Large intestine (tissue), 12 donors: ENCODE data around the gene TSPAN10. TPM values are rescaled to one million over a fixed set of nuclear protein-coding genes. Genes with fewer than 3 reads are reported as not detected.

Source experiments
- DNase-seq, 2 donors: peaks; one replicate each; pipeline versions ENCODE4 v3.0.0 to v3.0.0-alpha.2; 2013
- H3K27ac ChIP-seq: one replicate; pipeline ENCODE4 v1.5.1; 2013; ENCODE audit warnings: low read length
- H3K27me3 ChIP-seq: 2 replicates; pipeline ENCODE4 v1.6.1; 2013; ENCODE audit warnings: low read length; ENCODE audit not compliant: control insufficient read depth, insufficient read depth
- H3K36me3 ChIP-seq: 2 replicates; pipeline ENCODE4 v1.6.1; 2013; ENCODE audit warnings: low read length; ENCODE audit not compliant: control insufficient read depth, insufficient read depth
- H3K4me1 ChIP-seq: one replicate; pipeline ENCODE4 v1.6.1; 2013; ENCODE audit warnings: low read length; ENCODE audit not compliant: control insufficient read depth, insufficient read depth
- H3K4me3 ChIP-seq: one replicate; pipeline ENCODE4 v1.5.1; 2013; ENCODE audit warnings: low read length
- H3K9me3 ChIP-seq: one replicate; pipeline ENCODE4 v1.6.1; 2013; ENCODE audit warnings: mild to moderate bottlenecking, low read depth, low read length, moderate library complexity; ENCODE audit not compliant: control insufficient read depth
- WGBS: methylation state at CpG from one replicate; pipeline ENCODE4 v1.1.5; 2013; ENCODE audit warnings: low lambda C conversion rate; ENCODE audit not compliant: insufficient coverage; 5-methylcytosine and 5-hydroxymethylcytosine counted together
- long read RNA-seq, 11 donors: transcript quantifications; one replicate each; lab custom pipeline, GENCODE V29; 2026
- polyA plus RNA-seq: library from polyadenylated mRNA; unstranded; fragments of 120-200 nt; gene quantifications from one replicate; pipeline ENCODE4 v1.2.1, GENCODE V29; 2013

TSPAN10 gene
- polyA plus RNA-seq: 1.2 TPM
- long read RNA-seq, donor 1: 0 reads
- long read RNA-seq, donor 2: 0 reads
- long read RNA-seq, donor 3: 0 reads
- long read RNA-seq, donor 4: 0 reads
- long read RNA-seq, donor 5, partial matches to known transcripts: 0 of 2 reads
- long read RNA-seq, donor 5, other reads (novel, unspliced or antisense): 0 of 2 reads
- long read RNA-seq, donor 6, partial matches to known transcripts: 0 of 1 reads
- long read RNA-seq, donor 6, other reads (novel, unspliced or antisense): 0 of 1 reads
- long read RNA-seq, donor 7, partial matches to known transcripts: 0 of 1 reads
- long read RNA-seq, donor 7, other reads (novel, unspliced or antisense): 0 of 1 reads
- long read RNA-seq, donor 8, partial matches to known transcripts: 0 of 3 reads
- long read RNA-seq, donor 8, other reads (novel, unspliced or antisense): 0 of 3 reads
- long read RNA-seq, donor 9: 0 reads
- long read RNA-seq, donor 10: 0 reads
- long read RNA-seq, donor 11, partial matches to known transcripts: 0 of 1 reads
- long read RNA-seq, donor 11, other reads (novel, unspliced or antisense): 0 of 1 reads

DNA sequence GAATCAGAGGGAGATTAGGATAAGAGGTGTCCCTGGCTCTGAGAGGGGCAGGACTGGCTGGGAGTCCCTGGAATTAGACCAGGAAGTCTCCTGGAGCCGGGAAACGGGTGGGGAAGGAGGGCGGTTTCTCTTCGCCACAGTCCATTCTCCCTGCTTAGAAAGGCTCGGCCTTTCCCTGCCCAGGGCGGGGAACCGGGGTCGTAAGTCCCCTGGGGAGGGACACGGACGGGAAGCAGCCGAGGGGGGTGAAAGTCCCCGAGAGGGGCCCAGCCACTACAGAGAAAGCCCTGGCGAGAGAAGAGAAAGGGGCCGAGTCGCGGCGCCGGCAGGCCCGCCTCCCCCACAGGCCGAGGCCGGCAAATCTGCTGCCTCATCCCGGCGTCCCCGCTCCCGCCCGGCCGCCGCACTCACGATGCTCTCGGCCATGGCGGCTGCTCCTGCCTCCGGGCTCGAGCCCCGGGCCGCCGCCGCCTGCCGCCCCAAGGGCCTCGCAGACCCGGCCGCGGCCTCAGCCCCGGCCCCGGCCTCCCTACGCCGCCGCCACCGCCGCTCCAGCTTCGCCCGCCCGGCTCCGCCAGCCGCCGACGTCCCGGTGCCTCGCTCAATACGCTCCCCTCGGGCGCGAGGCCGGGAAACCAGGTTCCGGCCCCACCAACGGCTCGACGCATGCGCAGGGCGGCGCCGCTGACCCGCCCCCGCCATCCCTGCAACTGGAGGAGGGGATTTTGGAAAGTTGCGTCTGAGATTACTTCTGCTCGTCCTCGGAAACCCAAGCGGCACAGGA is at the start of gene TSPAN10, which contains the start of gene NPLOC4:
Gene TSPAN10 (plus strand): TSS at position 692 of the 784 bp plus-strand sequence. CDS start 5,217 bp downstream, outside the sequence.
Gene NPLOC4 (minus strand): TSS at position 608 of the 784 bp plus-strand sequence. CDS start 182 bp downstream, at position 426.
- Histone ChIP-seq H3K36me3 (no peaks in the 10 kb centered on the region), H3K9me3 (no peaks in the 10 kb centered on the region), H3K4me1 (peaks cover 5% of the 10 kb centered on the region), H3K4me3 (peak within 1 kb of the TSS; percentile 72), H3K27me3 (no peaks in the 10 kb centered on the region), H3K27ac (peak within 1 kb of the TSS; percentile 72)
- DNase-seq: peak; percentile 67 to 89
- WGBS: 0% methylated on average over 1 of the region's 77 CpGs

DNA sequence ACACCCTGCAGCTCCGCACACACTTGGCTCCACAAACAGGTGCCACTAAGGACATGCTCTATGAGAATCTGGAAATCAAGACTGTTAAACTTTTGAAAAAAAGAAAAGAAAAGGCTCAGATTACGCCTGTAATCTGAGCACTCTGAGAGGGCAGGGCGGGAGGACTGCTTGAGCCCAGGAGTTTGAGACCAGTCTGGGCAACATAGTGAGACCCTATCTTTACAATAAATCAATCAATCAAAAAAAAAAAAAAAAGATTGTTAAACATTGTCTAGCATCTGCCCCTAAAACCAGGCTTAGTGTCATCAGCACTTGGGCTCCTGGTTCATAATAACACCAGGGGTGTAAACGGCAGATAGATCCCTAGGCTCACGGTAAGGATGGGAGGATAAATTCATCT is 47.4 kb upstream of the TSPAN10 start:
- no CpG with 5 or more reads among the region's 5 CpGs for WGBS

DNA sequence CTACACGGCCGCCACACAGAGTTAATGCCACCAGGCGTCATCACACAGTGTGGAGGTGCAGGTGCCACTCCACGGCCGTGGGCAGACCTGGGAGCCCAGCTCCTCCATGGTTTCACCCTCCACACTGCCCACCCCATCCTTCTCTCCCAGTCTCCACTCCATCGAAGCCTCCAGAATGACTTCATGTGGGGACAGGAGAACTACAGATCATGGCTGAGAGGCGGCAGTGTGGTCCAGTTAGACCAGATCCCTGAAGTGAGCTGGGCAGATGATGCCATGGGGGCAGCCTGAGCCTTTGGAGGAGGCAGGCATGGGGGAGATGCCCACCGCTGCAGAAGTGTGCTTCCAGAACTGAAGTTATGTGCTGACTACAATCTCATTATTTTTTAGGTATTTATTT is 46.9 kb upstream of the TSPAN10 start:
- no CpG with 5 or more reads among the region's 8 CpGs for WGBS
- H3K27me3 ChIP-seq: no peaks in the 10 kb centered on the region
- no peak for DNase-seq
- H3K27ac ChIP-seq: no peak overlapping the region
- no peaks in the 10 kb centered on the region for H3K4me1 ChIP-seq
- no peak overlapping the region for H3K4me3 ChIP-seq
- H3K9me3 ChIP-seq: no peaks in the 10 kb centered on the region
- peaks cover 85% of the 10 kb centered on the region for H3K36me3 ChIP-seq

More for the DNA sequence above, 47.4 kb upstream of the TSPAN10 start:
- DNase-seq: no peak
- Histone ChIP-seq H3K27me3 (no peaks in the 10 kb centered on the region), H3K9me3 (no peaks in the 10 kb centered on the region), H3K4me3 (no peak overlapping the region), H3K27ac (no peak overlapping the region), H3K4me1 (no peaks in the 10 kb centered on the region), H3K36me3 (peaks cover 83% of the 10 kb centered on the region)

DNA sequence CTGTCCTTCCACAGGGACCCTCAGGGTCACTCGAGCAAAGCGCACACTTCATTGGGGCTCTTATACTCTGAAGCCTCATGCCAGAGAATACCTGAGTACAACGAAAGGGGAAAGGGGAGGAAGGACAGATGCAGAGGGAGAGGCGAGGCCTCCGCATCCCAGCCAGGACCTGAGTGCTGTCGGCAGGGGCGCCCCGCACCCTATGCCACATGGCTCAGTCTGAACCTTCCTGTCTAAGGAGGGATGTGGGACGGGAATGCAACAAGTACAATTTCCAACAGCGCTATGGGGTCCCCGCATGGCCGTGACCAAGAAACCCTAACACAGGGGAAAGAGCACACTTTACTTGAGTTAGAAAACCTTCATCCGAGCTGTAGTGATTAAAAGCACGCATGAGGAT is 45.0 kb upstream of the TSPAN10 start:
- no peaks in the 10 kb centered on the region for H3K9me3 ChIP-seq
- no peaks in the 10 kb centered on the region for H3K27me3 ChIP-seq
- WGBS: no CpG with 5 or more reads among the region's 14 CpGs
- no peak overlapping the region for H3K4me3 ChIP-seq
- no peak for DNase-seq
- no peaks in the 10 kb centered on the region for H3K4me1 ChIP-seq
- H3K27ac ChIP-seq: no peak overlapping the region
- peaks cover 81% of the 10 kb centered on the region for H3K36me3 ChIP-seq

DNA sequence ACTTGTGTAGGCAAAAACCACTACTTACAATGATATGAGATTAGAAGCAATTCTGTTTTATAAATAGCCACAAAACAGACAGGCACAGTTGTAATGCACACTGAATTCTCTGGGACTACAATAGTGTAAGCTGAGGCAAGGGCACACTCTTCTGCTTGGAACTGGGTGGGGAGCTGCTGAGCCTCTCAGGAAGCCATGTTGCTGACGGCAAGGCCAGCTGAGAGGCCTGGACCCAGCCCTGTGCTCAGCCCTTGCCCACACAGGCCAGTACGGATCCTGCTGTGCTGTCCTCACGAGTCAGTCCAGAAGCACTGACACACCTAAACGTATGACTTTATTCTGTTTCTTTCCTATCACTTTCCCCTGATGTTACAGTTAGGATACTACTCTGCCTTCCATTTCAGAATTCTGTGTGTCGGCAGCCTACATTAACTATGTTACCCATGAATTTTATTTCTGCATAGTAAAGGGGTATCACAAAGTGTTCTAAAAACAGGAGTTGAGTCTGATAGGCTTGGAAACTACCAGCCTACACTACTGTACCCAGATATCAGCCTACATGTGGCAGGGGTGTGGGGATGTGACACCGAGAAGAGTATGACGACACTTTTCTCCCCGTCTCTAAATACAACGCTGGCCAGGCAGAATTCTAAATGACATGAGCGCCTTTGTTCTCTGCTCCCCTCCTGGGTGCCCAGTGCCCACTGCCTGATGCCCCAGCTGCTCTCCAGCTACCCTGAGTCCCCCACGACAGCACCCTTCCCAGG is 43.7 kb upstream of the TSPAN10 start:
- H3K4me3 ChIP-seq: no peak overlapping the region
- H3K4me1 ChIP-seq: no peaks in the 10 kb centered on the region
- no peak for DNase-seq
- WGBS: 100% methylated on average over 1 of the region's 11 CpGs
- H3K27me3 ChIP-seq: no peaks in the 10 kb centered on the region
- no peak overlapping the region for H3K27ac ChIP-seq
- H3K36me3 ChIP-seq: peaks cover 80% of the 10 kb centered on the region
- no peaks in the 10 kb centered on the region for H3K9me3 ChIP-seq

DNA sequence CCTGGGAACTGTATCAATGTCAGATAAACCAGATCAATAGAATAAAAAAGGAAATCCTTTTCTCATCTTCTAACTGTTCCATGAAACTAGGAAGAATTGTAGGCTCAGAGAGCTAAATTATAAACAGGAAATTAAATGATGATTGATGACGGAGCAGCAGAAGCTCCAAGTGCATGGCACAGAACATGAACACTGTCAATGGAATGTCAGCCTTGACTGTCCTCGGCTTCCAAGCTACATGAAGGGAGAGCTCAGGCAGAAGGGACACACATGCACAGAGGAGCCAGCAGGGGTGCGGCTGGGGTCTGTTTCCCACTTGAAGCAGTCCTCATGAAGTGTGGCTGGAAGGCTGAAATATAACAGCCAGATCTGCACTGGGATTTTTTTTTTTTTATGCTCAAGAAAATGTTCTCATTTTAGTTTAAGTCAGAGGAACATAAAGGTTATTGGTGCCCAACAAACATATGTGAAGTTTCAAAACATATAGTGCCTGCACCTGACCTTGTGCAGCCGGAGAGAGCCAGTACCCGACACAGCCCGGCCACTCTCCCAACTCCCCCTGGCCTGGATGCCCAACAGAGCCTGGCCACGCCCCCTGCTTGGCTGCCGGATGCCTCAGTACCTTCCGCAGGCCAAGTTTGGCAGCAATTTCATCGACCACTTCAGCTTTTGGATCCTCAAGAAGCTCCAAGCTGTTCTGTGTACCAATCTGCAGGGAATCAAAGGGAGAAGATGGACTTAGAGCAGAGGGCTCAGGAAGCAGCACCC is 37.1 kb upstream of the TSPAN10 start:
- Histone ChIP-seq H3K27ac (no peak overlapping the region), H3K36me3 (peaks cover 68% of the 10 kb centered on the region), H3K4me1 (no peaks in the 10 kb centered on the region), H3K27me3 (no peaks in the 10 kb centered on the region), H3K9me3 (no peaks in the 10 kb centered on the region), H3K4me3 (no peak overlapping the region)
- WGBS: 100% methylated on average over 1 of the region's 10 CpGs
- DNase-seq: no peak

DNA sequence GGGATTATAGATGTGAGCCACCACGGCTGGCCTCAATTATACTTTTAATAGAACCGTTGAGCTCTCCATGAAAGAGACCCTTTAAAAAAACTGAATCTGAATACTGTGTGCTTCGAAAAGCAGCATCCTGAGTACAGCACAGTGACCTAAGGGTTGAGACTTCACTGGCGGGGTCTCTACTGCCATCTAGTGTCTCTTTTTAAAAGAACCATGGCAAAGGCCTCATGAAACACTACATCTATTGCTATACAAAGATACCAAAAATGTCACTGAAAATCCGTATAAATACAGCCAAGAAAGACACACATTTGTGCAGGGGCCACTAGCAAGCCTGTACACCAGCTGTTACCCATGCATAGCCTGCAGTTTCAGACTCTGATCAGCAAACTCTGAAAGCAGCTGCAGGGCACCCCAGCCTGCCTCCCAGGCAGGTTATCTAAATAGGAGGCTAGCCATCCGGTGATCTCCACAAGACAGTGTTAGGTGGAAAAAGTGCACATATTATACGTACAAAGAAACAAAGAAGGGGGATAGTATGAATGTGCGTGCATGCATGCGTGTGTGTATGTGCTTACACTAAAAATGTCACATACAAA is 35.4 kb upstream of the TSPAN10 start:
- DNase-seq: peak; percentile 48 to 54
- Histone ChIP-seq H3K4me3 (no peak overlapping the region), H3K9me3 (no peaks in the 10 kb centered on the region), H3K27ac (no peak overlapping the region), H3K36me3 (peaks cover 66% of the 10 kb centered on the region), H3K4me1 (no peaks in the 10 kb centered on the region), H3K27me3 (no peaks in the 10 kb centered on the region)
- WGBS: no CpG with 5 or more reads among the region's 9 CpGs

DNA sequence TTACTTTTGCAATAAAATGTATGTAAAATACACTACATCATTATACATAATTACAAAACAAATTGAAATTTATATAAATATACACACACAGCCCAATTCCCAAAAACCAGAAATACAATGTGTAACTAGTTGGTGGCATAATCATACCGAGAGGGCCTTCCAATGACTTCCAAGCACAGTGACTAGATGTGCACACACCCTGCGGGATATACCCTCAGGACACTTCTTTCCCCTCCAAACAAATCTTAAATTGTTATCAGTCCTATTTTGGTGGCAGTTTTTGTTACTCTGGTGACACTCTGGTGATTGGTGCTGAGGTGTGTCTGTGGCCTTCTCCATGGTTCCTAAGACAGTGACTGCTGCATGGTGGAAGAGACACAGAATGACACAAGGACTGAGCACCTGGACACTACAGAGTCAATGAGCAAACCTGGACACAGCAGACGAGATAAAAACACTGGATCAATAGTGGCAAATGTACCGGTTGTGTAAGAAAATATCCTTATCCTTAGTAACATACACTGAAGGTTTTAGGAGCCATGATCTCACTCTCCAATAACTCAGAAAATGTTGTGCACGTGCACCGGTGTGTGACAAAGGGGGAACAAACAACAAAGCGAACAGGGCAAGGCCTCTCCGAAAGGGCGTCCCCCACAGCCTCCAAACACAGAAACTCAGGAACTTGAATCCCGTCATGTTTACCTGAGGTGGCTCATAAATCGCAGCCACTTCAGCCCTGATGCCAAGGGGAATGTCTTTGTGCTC is 33.0 kb upstream of the TSPAN10 start:
- H3K4me3 ChIP-seq: no peak overlapping the region
- no CpG with 5 or more reads among the region's 11 CpGs for WGBS
- no peak for DNase-seq
- no peaks in the 10 kb centered on the region for H3K9me3 ChIP-seq
- H3K27ac ChIP-seq: no peak overlapping the region
- H3K27me3 ChIP-seq: no peaks in the 10 kb centered on the region
- peaks cover 67% of the 10 kb centered on the region for H3K36me3 ChIP-seq
- peaks cover under 1% of the 10 kb centered on the region for H3K4me1 ChIP-seq

DNA sequence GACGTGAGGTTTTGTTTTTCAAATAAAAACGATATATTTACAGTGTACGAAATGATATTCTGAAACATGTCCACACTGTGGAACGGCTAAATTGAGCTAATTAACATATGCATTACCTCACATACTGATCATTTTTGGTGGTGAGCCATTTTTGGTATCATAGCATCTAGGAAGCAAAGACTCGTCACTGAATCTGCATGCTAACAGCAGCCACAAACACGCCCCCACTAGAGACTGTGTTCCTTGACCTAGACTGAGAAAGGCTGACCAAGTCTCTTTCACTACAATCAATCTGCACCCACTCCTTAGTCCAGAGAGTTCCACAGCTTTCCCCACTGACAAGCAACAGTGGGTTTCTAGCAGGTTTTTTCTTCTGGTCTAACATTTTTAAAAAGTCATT is 29.6 kb upstream of the TSPAN10 start:
- Histone ChIP-seq H3K4me3 (no peak overlapping the region), H3K27ac (no peak overlapping the region), H3K4me1 (peaks cover 7% of the 10 kb centered on the region), H3K27me3 (no peaks in the 10 kb centered on the region), H3K9me3 (no peaks in the 10 kb centered on the region), H3K36me3 (peaks cover 63% of the 10 kb centered on the region)
- WGBS: 100% methylated on average over 2 of the region's 6 CpGs
- DNase-seq: no peak
